HFFc6 (cell line): ENCODE results near the gene RASGRF2. TPM values are rescaled to one million over a fixed set of nuclear protein-coding genes. Genes with fewer than 3 reads are reported as not detected.

Experiments used
- DNase-seq: peaks from one replicate; pipeline ENCODE4 v3.0.0-alpha.2; 2018
- H3K27ac Mint-ChIP-seq: 2 replicates; pipeline ENCODE4 v1.8.0; 2020; ENCODE audit warnings: mild to moderate bottlenecking, mixed read lengths
- H3K27me3 Mint-ChIP-seq: 2 replicates; pipeline ENCODE4 v1.8.0; 2021; ENCODE audit warnings: mild to moderate bottlenecking, moderate library complexity, mixed read lengths; ENCODE audit not compliant: insufficient read depth
- H3K36me3 Mint-ChIP-seq: 2 replicates; pipeline ENCODE4 v1.8.0; 2021; ENCODE audit warnings: low read depth, mixed read lengths
- H3K4me1 Mint-ChIP-seq: 2 replicates; pipeline ENCODE4 v1.8.0; 2020; ENCODE audit warnings: low read depth, mixed read lengths
- H3K4me3 Mint-ChIP-seq: 2 replicates; pipeline ENCODE4 v1.8.0; 2020; ENCODE audit warnings: mild to moderate bottlenecking, moderate library complexity, mixed read lengths
- H3K9me3 Mint-ChIP-seq: 2 replicates; pipeline ENCODE4 v1.8.0; 2020; ENCODE audit warnings: mild to moderate bottlenecking, mixed read lengths
- total RNA-seq, 6 experiments: library from RNA; stranded (reverse); fragmentation: NEBNext Ultra II Directional; extraction: Animal tissue kit (Norgen Biotek cat#: 25700); gene quantifications; 2 replicates in 1 of 6; 3 replicates in 5 of 6; pipeline ENCODE4 v1.2.3, GENCODE V29; 2021
- TF ChIP-seq, protein P1 (sequence below): fragments of 200-600 bp; sonication (generic); IDR thresholded peaks from 2 replicates; pipeline ENCODE4 v1.5.0; 2021; ENCODE audit warnings: antibody characterized with exemption, mild to moderate bottlenecking

The RASGRF2 gene
- total RNA-seq, 6 experiments from 2014 or later: 0.21 to 0.97 (median 0.69) TPM

DNA sequence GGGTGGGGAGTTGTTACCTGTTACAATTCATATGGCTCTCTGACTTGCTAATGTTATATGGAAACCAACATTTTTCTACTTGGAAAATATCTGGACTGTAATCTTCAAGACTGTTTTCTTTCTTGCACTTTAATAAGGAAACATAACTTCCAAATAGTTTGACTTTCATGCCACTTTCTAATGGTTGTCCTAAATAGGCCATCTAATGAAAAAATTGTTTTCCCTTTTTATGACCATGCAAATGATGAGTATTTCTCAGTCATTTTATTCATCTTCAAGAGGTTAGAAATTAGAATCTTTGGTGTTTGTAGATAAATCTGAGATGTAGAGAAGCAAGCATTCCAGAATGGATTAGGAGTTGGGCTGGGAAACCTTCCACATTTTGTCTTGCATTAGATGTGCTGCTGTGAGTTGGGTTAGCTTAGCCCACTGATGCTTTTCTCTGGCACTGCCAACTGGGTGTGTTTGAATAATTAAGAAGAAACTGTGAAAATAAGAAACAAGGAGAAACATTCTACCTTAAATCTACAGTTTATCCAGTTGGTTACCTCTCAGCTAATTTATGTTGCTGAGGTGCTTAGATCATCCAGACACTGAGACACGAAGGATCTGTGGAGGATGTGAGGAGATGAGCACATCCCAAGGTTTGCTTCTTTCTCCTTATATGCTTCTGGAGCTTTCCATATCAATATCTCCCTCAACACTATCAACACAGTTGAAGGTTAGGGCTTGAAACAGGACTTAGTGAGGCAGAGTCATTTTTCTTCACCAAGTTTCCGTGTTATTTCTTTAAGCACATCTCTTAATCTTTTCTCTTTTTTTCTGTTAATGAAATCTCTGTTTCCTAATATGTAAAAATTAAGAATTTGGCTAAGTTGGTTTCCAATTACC, 2.7 kb downstream of the RASGRF2 start:
- Mint-ChIP-seq H3K27me3 (peaks cover 11% of the 10 kb centered on the region), H3K27ac (no peak overlapping the region), H3K4me1 (peaks cover 72% of the 10 kb centered on the region), H3K36me3 (peaks cover 10% of the 10 kb centered on the region), H3K4me3 (peak overlapping the region; percentile 19; the same call in 1 of the 2 replicates), H3K9me3 (peaks cover 6% of the 10 kb centered on the region; the same call in 1 of the 2 replicates)
- TF ChIP-seq, protein P1, sequence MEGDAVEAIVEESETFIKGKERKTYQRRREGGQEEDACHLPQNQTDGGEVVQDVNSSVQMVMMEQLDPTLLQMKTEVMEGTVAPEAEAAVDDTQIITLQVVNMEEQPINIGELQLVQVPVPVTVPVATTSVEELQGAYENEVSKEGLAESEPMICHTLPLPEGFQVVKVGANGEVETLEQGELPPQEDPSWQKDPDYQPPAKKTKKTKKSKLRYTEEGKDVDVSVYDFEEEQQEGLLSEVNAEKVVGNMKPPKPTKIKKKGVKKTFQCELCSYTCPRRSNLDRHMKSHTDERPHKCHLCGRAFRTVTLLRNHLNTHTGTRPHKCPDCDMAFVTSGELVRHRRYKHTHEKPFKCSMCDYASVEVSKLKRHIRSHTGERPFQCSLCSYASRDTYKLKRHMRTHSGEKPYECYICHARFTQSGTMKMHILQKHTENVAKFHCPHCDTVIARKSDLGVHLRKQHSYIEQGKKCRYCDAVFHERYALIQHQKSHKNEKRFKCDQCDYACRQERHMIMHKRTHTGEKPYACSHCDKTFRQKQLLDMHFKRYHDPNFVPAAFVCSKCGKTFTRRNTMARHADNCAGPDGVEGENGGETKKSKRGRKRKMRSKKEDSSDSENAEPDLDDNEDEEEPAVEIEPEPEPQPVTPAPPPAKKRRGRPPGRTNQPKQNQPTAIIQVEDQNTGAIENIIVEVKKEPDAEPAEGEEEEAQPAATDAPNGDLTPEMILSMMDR: no peak
- DNase-seq: no peak

DNA sequence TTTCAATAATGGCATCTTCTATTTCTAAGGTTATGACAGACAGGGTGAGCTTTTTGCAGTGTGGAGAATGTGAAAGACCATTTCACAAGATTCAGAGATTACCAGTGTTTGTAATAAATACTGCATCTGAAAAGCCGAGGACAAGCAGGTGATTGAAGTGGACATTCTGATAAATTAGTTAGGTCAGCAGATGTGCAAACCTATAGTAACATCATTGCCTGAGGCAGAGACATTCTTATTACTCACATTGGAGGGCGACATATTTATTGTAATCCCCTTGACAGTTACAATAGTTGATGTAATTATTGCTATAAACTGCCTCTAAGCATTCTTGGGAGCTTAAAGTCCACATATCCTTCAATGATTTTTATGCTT, 3.3 kb downstream of the RASGRF2 start:
- peak overlapping the region; percentile 19 for H3K4me3 Mint-ChIP-seq
- H3K9me3 Mint-ChIP-seq: peaks cover 6% of the 10 kb centered on the region; the same call in 1 of the 2 replicates
- H3K4me1 Mint-ChIP-seq: peaks cover 78% of the 10 kb centered on the region
- peaks cover 9% of the 10 kb centered on the region for H3K27me3 Mint-ChIP-seq
- TF ChIP-seq, protein P1: no peak
- H3K27ac Mint-ChIP-seq: no peak overlapping the region
- H3K36me3 Mint-ChIP-seq: peaks cover 10% of the 10 kb centered on the region
- DNase-seq: no peak

DNA sequence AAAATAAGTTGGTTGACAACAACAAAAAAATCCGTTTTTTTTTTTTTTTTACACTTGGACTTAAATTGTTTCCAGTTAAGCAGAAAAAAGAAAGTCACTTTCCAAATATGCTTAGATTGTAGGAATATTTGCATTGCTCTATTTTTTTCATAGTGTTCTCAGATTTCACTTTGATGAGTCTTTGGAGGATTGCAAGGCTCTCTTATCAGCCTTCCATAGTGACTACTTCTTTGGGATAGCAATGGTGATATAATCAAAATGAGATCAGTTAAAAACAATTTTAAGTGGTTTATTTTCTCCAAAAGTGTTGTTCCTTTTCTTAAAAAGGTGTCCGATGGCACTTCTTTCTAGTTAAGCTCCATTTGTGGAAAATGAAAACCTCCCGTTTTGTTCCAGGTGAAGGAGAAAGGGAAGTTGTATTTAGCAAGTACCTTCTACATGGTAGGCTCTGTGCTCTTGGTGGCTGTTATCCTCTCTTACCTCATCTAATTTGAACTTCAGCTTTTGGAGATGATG, 3.9 kb downstream of the RASGRF2 start:
- Mint-ChIP-seq H3K27ac (peak overlapping the region; percentile 46), H3K27me3 (peaks cover 9% of the 10 kb centered on the region)
- TF ChIP-seq, protein P1: no peak

DNA sequence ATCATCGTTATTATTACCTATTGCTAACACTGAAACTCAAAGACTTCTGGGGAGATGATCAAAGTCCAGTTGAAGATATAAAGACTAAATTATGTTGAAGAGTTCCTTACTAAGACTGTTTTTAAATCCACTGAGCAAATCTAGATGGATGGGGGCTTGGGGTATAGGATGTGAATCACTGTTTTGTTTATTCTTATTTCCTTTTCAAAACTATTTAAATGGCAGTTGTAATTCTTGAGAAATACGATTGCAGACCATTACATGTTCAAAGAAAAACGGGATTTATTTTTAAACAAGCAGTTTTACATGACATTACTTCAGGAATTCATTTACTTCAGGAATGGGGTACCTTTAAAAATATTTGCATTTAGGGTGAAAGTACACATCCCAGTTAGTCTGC, 4.3 kb downstream of the RASGRF2 start:
- TF ChIP-seq, protein P1: no peak
- H3K4me3 Mint-ChIP-seq: peak overlapping the region; percentile 68
- H3K4me1 Mint-ChIP-seq: peaks cover 77% of the 10 kb centered on the region
- peak overlapping the region; percentile 46 for H3K27ac Mint-ChIP-seq
- peaks cover 4% of the 10 kb centered on the region; the same call in 1 of the 2 replicates for H3K9me3 Mint-ChIP-seq
- no peak for DNase-seq
- H3K27me3 Mint-ChIP-seq: peaks cover 9% of the 10 kb centered on the region
- H3K36me3 Mint-ChIP-seq: peaks cover 8% of the 10 kb centered on the region

More for the DNA sequence above, 3.9 kb downstream of the RASGRF2 start:
- DNase-seq: peak; percentile 46
- Mint-ChIP-seq H3K4me3 (peak overlapping the region; percentile 68), H3K36me3 (peaks cover 10% of the 10 kb centered on the region), H3K9me3 (peaks cover 6% of the 10 kb centered on the region; the same call in 1 of the 2 replicates), H3K4me1 (peaks cover 80% of the 10 kb centered on the region)

DNA sequence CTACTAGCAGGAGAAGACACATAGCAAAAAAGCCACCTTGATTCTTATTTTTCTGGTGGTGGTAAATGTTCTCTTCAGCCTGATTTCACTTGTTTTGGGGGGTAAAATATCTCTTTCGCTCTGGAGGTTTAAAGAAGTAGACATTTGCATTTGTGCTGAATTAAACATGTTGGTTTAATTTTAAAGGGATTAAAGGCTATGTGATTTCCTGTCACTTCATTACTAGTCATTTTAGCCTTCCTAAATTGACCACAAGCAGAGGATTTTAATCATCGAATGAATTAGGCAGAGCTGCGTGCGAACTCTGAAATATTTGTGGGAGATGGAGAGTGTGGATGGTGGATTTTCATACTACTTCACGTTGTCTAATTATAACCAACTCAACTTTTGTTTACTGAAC, 4.8 kb downstream of the RASGRF2 start:
- DNase-seq: no peak
- Mint-ChIP-seq H3K4me1 (peaks cover 72% of the 10 kb centered on the region), H3K9me3 (no peaks in the 10 kb centered on the region), H3K4me3 (peak overlapping the region; percentile 68; the same call in 1 of the 2 replicates), H3K27ac (peak overlapping the region; percentile 46), H3K27me3 (peaks cover 4% of the 10 kb centered on the region), H3K36me3 (peaks cover 4% of the 10 kb centered on the region; the same call in 1 of the 2 replicates)
- TF ChIP-seq, protein P1: no peak
